ENCODE results near the gene CARM1. TPM values are rescaled to one million over a fixed set of nuclear protein-coding genes. Genes with fewer than 3 reads are reported as not detected.

CARM1 gene
- total RNA-seq, 2 donors from 2014 or later, result 14.5 to 54.4 TPM

GRCh38 chr19:10829967-10830366 lies 41.4 kb upstream of the CARM1 start:
- Histone ChIP-seq H3K4me3 (no peak overlapping the region), H3K9me3 (no peaks in the 10 kb centered on the region), H3K27me3 (replicated peaks; ENCODE audit: insufficient read depth) (no peaks in the 10 kb centered on the region), H3K36me3 (peaks cover 0 to 7% of the 10 kb centered on the region in 2 donors), H3K4me1 (replicated peaks) (no peaks in the 10 kb centered on the region), H3K27ac (no peak overlapping the region)
- WGBS, result 81% methylated on average over 15 of the region's 16 CpGs
- no peak for DNase-seq (ENCODE audit: low spot score)
- no peak for TF ChIP-seq POLR2A (IDR thresholded peaks at IDR 0.05)
- TF ChIP-seq CTCF (IDR thresholded peaks at IDR 0.05), result no peak
- intact Hi-C loops (cut with DNase I), result no loop called here

DNA sequence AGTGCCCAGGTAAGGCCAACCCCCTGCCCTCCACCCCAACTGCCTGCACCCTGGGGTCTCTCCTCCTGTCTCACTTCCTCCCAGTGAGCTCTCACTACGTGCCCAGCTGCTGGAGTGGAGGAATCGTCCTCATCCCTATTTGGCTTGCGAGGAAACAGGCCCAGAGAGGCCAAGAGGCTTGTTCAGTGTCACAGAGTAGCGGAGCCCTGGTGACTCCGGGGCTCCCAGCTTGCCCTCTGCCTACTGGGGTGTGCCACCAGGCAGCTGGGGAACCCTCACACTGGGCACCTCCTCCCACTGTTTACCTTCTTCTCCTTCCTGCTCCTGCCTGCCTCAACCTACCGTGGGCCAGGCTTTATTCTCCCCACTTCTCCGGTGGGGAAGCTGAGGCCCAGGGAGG lies 41.0 kb upstream of the CARM1 start:
- Histone ChIP-seq H3K27ac (no peak overlapping the region), H3K27me3 (replicated peaks; ENCODE audit: insufficient read depth) (no peaks in the 10 kb centered on the region), H3K9me3 (no peaks in the 10 kb centered on the region), H3K4me3 (no peak overlapping the region), H3K36me3 (peaks cover 0 to 7% of the 10 kb centered on the region in 2 donors), H3K4me1 (replicated peaks) (no peaks in the 10 kb centered on the region)
- no peak for DNase-seq (ENCODE audit: low spot score)
- TF ChIP-seq POLR2A (IDR thresholded peaks at IDR 0.05), result no peak
- no peak for TF ChIP-seq POLR2AphosphoS5 (IDR thresholded peaks at IDR 0.05)
- TF ChIP-seq CTCF (IDR thresholded peaks at IDR 0.05), result no peak
- WGBS, result 81% methylated on average over 7 of the region's 7 CpGs
- intact Hi-C loops (cut with DNase I), result no loop called here

- no peak for DNase-seq (ENCODE audit: low spot score)
- no peaks in the 10 kb centered on the region for H3K9me3 ChIP-seq
- H3K36me3 ChIP-seq, result peaks cover 0 to 7% of the 10 kb centered on the region in 2 donors
- no peak overlapping the region for H3K27ac ChIP-seq
- H3K4me3 ChIP-seq, result no peak overlapping the region
- H3K4me1 ChIP-seq (replicated peaks), result no peaks in the 10 kb centered on the region
- H3K27me3 ChIP-seq (replicated peaks; ENCODE audit: insufficient read depth), result no peaks in the 10 kb centered on the region
- 77% methylated on average over 23 of the region's 33 CpGs for WGBS
- intact Hi-C loops (cut with DNase I), result no loop called here
- TF ChIP-seq POLR2AphosphoS5 (IDR thresholded peaks at IDR 0.05) (no peak), POLR2A (IDR thresholded peaks at IDR 0.05) (no peak), CTCF (IDR thresholded peaks at IDR 0.05) (no peak)
These were observed 40.2 kb upstream of the CARM1 start for GRCh38 chr19:10830931-10831779.

DNA sequence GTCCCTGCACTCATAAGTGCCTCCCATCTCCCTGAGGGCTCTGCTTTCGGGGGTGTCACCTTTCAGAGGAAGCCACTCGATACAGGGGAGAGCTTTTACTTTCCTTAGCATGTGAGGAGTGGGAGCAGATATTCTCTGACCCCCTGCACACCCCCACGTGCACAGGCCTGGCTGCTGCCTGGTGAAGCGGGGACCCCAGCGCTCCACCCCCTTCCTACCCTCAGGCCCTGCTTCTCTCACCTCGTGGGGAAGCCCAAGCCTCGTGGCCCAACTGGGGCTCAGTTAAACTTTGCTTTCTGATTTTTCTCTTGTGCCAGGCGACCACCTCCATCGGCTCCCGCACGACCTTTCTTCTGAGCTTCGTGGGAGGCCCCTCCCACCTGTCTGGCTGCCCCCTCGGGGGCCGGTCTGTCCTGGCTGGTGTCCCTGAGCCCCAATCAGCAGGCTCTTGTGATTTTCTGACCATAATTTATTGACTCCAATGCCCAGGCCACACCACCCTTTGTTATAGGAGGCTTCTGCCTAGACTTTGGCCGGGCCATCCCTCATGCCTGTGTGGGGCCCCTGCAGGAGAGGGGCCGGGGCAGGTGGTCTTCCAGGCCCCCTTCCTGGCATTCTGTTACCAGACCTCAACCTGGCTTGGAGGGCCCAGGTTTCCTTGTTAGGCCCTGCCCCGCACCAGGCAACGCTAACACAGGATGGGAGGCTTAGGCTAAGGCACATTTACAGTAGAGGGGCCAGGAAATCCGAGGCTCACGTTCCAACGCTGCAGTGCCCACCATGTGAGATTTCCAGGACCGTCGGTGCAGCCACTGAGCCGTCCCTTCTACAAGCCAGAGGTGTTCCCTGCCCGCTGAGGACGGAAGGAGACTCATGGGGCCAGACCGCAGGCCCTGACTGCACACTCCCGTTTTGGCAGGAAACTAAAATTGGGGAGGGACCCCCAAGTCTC lies 39.1 kb upstream of the CARM1 start:
- intact Hi-C loops (cut with DNase I), result no loop called here
- no peak for DNase-seq (ENCODE audit: low spot score)
- Histone ChIP-seq H3K27me3 (replicated peaks; ENCODE audit: insufficient read depth) (no peaks in the 10 kb centered on the region), H3K27ac (no peak overlapping the region), H3K4me1 (replicated peaks) (no peaks in the 10 kb centered on the region), H3K4me3 (no peak overlapping the region), H3K36me3 (peaks cover 0 to 7% of the 10 kb centered on the region in 2 donors), H3K9me3 (no peaks in the 10 kb centered on the region)
- WGBS, result 72% methylated on average over 28 of the region's 28 CpGs
- TF ChIP-seq POLR2AphosphoS5 (IDR thresholded peaks at IDR 0.05) (no peak), CTCF (IDR thresholded peaks at IDR 0.05) (no peak), POLR2A (IDR thresholded peaks at IDR 0.05) (no peak)

Data from prostate gland (tissue), 2 donors.